GM13977 (cell line): ENCODE measurements around the gene TMEM273.
"Not testable (repeated sequence)": the region's sequence is repeated elsewhere in the genome, so short reads cannot be mapped to it uniquely, and the experiment has no call there.

Experiments used
- DNase-seq: peaks from one replicate; pipeline ENCODE4 v3.0.0; 2012; ENCODE audit warnings: low spot score
- CTCF ChIP-seq: IDR thresholded peaks from 2 replicates; pipeline ENCODE4 v1.5.1; 2012; ENCODE audit warnings: mild to moderate bottlenecking, control low read depth; ENCODE audit not compliant: insufficient read depth; ENCODE audit errors: extremely low read depth, missing control alignments
- in situ Hi-C: fragments of 300-500 bp; cut with MboI; formaldehyde crosslinking; loops from one replicate; pipeline ENCODE4 v1.12.0; 2022; ENCODE audit warnings: low sequenced_read_pairs, low pct_unique_long_range_greater_than_20kb, mixed read lengths, inconsistent platforms; ENCODE audit not compliant: unreplicated experiment

The TMEM273 gene

DNA sequence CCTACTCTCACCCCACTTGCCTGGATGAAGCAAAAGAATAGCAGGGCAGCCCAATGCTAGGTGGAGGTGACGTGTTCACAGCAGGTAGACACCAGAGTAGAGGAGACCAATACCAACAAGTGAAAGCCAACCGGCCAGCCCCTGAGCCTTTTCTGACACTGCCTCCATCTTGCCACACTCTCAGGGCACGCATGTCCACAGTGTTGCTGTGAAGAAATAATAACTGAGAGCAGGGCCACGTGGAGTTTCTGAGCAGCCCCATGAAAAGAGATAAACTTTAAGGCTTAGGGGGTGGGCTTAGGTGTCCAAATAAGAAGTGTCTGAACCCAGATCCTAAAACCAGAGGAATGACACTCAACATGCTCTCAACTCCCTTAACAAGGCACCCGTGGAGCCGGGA, 9.0 kb upstream of the TMEM273 start:
- no peak for DNase-seq
- TF ChIP-seq CTCF: no peak
- in situ Hi-C loops: loop anchor here (25.0 kb wide), 1 partner anchor 535 kb away; no protein-coding TSS in a partner anchor

- in situ Hi-C loops: loop anchor here (25.0 kb wide), 1 partner anchor 534 kb away; no protein-coding TSS in a partner anchor
- DNase-seq: not testable (repeated sequence)
These were observed 7.7 kb upstream of the TMEM273 start for GRCh38 chr10:49195864-49196263.

- in situ Hi-C loops: loop anchor here (25.0 kb wide), 1 partner anchor 532 kb away; no protein-coding TSS in a partner anchor
- DNase-seq: no peak
- no peak for TF ChIP-seq CTCF
These were observed 6.2 kb upstream of the TMEM273 start for GRCh38 chr10:49194212-49194920.

DNA sequence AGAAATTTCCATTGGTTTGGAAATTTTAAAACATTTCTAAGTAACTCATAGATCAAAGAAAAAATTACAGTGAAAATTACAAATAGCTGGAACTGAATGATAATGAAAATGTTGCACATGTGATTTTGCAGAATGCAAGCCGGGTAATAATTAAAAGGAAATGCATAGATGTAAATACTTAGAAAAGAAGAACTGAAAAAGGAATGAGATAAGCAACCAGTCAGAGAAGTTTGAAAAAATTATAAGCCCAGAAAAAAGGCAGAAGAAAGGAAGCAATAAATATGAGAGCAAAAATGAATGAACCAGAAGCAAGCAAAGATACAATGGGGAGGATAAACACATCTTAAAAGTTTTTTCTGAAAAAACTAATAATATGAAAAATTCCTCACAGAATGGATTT, 3.2 kb upstream of the TMEM273 start:
- in situ Hi-C loops: loop anchor here (25.0 kb wide), 1 partner anchor 529 kb away; no protein-coding TSS in a partner anchor
- DNase-seq: no peak

GRCh38 chr10:49189422-49189821, 1.2 kb upstream of the TMEM273 start:
- DNase-seq: no peak
- TF ChIP-seq CTCF: no peak
- in situ Hi-C loops: loop anchor here (25.0 kb wide), 1 partner anchor 527 kb away; no protein-coding TSS in a partner anchor

More for the DNA sequence above, 3.2 kb upstream of the TMEM273 start:
- no peak for TF ChIP-seq CTCF

DNA sequence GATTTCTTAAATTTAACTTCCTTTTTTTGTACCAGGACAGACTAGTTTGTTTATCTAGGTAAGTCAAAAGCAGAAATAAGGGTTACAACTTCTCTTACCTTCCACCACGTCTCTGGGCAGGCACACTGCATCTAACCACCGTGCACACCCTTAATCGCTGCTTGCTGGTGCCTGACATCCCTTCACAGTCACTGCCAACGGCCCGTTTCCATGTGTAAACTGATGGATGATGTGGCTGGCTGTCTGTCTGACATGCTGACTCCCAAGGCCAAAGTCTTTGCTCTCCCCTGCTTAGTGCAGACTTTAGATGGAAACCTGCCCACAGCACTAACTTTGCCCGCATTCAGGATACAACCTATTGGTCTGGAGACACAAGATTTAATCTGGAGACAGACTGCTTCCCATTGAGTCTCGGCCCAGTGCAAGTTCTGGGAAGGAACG, 1.1 kb downstream of the TMEM273 start:
- TF ChIP-seq CTCF: no peak
- in situ Hi-C loops: loop anchor here (25.0 kb wide), 1 partner anchor 525 kb away; no protein-coding TSS in a partner anchor
- DNase-seq: no peak

GRCh38 chr10:49186613-49187012, 1.6 kb downstream of the TMEM273 start:
- in situ Hi-C loops: loop anchor here (25.0 kb wide), 1 partner anchor 524 kb away; no protein-coding TSS in a partner anchor
- no peak for DNase-seq
- TF ChIP-seq CTCF: no peak
